KG1 (cell line): ENCODE data around the gene PTPRA.
"Not testable (repeated sequence)": the region's sequence is repeated elsewhere in the genome, so short reads cannot be mapped to it uniquely, and the experiment has no call there.

ENCODE experiments used
- DNase-seq: peaks from one replicate; lab custom pipeline; 2025; lab: John Stamatoyannopoulos, UW

Gene PTPRA

DNA sequence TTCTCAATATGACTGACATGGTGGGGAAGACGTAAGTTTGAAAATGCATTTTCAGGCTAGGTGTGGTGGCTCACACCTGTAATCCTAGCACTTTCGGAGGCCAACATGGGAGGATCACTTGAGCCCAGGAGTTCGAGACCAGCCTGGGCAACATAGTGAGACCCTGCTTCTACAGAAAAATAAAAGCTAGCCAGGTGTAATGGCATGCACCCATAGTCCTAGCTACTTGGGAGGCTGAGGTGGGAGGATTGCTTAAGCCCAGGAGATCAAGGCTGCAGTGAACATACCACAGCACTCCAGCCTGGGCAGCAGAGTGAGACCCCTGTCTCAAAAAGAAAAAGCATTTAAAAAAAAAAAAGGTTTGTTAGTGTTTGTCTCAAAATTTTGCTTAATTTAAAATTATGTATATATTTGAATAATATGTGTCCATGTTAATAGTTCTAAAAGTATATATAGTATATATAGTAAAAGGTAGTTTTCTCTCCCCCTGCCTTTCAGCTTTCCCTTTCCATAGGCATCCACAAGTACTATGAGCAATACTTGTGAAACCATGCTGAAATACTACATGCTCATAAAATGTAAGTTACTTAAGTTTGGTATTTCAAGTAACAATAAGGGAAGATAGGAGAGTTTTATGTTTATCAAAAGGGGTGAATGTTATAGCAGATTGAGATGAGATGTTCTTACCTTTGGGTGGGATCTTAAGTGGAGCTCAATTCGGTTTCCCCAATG is 15.1 kb downstream of the PTPRA start:
- DNase-seq, result no peak

DNA sequence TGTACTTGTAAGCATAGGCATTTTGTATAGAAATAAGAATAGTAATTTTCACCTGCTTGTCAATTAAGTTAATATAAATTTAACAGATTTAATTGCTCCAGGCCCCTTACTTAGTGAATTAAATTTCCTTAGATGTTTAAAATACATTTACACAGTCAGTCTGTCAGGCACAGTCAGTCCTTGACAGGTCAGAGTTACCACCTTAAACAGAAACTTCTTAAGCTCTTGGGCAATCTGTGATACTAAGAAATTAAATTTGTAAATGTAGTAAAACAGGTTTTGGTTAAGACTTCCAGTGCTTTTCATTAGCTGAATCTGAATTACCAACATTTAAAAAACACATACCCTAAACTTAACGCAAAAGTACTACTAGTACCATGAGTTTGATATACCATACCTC is 15.9 kb downstream of the PTPRA start:
- DNase-seq, result no peak

DNA sequence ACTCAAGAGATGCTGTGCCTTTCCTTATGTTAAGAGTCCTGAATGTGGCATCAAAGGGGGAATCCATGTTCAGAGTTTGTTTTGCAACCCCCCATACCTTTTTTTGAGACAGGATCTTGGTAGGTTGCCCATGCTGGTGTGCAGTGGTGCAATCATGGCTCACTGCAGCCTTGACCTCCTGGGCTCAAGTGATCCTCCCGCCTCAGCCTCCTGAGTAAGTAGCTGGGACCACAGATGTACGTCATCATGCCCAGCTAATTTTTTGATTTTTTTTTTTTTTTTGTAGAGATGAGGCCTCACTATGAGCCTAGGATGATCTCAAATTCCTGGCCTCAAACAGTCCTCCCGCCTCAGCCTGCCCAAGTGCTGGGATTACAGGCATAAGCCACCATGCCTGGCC is 16.5 kb downstream of the PTPRA start:
- no peak for DNase-seq

DNA sequence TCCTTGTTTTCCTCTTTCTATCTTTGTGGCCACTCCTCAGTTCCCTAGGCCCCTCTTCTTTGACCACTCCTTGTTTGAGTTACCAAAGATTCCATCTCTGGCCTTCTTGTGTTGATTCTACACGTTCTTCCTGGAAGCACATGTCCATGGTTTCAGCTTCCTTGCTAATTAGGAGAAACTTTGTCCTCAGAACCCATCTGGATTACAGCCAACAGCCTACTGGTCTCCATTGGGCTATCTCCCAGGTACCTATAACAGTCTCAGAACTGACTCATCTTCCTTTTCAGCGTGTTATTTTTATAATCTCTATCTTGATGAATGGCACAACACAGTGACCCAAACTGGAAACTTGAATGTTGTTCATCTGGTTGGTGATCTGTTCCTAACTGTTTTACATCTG is 17.5 kb downstream of the PTPRA start:
- DNase-seq, result no peak

DNA sequence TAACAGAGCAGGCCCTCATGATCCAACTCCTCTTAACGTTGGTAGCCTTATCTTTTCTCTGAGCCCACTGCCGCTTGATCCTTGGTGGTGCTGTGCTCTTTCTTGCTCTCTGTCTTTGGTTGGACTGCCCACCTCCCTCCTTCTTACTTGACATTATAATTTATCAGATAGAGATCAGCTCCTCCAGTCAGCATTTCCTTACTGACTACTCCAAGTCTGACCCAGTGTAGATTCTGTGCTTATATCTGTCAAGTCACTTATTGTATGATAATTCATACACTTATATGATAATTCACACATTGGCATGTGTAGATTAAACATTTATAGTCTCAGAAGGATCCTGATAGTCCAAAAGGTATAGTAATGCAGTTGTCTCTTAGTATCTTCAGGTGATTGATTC is 18.1 kb downstream of the PTPRA start:
- no peak for DNase-seq

DNA sequence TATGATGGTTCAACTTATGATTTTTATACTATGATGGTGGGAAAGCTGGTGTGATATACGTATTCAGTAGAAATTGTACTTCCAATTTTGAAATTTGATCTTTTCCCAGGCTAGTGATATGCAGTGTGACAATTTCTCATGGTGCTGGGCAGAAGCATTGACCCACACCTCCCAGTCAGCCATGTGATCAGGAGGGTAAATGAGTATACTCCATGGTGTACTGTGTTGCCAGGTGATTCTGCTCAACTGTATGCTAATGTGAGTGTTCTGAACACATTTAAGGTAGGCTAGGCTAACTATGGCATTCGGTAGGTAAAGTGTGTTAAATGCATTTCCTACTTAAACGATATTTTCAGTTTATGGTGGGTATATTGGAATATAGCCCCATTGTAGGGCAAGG is 19.1 kb downstream of the PTPRA start:
- no peak for DNase-seq

DNA sequence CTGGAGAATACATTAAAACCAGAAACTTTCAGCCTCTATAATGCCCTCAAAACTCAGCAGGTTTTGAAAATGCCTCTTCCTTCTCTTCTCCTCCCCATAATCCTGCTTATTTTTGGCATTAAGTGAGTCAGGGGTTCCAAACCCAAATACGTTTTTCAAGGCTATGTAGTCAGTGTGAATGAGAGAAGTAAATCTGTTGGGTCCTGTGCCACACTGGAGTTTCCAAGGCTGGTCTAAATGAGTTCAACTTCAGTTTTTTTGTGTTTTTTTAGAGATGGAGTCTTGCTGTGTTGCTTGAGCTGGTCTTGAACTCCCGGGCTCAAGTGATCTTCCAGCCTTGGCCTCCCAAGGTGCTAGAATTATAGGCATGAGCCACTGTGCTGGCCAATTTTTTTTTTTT is 20.9 kb downstream of the PTPRA start:
- no peak for DNase-seq

DNA sequence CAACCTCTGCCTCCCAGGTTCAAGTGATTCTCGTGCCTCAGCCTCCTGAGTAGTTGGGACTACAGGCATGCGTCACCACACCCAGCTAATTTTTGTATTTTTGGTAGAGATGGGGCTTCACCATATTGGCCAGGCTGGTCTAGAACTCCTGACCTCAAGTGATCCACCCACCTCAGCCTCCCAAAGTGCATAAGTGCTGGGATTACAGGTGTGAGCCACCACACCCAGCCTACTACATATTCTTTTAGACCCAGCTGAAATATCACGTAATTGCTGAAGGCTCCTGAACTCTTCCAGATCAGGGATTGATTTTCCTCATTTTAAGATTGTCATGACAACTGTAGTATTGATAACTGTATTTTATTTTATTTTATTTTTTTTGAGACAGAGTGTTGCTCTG is 21.9 kb downstream of the PTPRA start:
- not testable (repeated sequence) for DNase-seq

DNA sequence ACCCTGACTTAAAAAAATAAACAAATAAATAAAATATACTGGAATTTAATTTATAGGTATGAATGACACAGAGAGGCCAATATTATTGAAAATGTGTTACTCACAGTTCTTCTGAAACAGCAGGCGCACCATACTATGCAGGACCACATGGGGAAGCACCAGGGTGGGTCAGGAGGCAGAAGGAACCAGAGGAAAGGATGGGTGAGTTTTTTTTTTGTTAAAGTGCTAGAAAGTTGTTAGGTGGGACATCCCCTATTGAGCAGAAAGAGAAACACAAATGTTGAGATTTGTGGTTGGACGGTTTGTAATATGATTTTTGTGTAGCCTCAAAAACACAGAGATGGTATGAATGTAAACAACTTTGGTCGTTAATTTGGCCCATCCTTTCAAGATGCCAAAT is 26.0 kb downstream of the PTPRA start:
- DNase-seq, result no peak

DNA sequence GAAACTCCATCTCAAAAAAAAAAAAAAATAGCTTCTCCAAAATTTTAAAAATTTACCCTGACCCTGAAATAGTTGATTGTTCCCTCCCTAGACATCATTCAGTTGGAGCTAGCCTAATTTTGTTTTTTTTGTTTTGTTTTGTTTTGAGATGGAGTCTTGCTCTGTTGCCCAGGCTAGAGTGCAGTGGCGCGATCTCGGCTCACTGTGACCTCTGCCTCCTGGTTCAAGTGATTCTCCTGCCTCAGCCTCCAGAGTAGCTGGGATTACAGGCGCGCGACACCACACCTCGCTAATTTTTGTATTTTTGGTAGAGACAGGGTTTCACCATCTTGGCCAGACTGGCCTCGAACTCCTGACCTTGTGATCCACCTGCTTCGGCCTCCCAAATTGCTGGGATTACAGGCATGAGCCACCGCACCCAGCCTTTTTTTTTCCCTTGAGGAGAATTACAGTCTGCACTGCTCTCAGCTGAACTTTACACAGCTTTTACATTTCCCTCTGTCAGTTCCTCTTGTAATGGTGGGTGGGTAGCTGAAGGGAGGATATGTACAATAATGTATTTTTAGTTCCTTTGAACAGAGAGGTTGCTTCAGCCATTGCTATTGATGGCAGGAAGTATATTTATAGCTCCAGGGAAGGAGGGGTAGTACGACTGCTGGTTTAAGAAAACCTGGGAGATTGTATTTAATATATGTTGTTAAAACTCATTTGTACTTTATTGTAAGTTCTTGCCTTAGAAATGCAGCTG is 27.7 kb downstream of the PTPRA start:
- peak; percentile 11 for DNase-seq

DNA sequence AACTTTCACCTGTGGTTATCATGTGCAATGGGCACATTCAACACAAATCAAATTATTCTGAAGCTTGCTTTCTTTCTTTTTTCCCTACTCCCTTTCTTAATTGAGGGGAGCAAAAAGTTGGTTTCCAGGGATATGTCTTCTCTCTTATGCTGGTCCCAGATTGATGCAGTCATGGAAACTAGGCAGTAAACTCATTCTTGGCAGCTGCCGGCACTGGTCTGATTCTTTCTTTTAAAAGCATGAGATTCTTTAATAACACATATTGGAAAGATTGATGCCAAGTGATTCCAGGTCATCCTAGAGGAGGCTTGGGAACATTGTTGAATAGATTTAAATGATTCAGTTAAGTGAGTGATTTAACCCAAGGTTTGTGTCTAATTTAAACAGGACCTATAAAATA is 29.0 kb downstream of the PTPRA start:
- DNase-seq, result no peak

DNA sequence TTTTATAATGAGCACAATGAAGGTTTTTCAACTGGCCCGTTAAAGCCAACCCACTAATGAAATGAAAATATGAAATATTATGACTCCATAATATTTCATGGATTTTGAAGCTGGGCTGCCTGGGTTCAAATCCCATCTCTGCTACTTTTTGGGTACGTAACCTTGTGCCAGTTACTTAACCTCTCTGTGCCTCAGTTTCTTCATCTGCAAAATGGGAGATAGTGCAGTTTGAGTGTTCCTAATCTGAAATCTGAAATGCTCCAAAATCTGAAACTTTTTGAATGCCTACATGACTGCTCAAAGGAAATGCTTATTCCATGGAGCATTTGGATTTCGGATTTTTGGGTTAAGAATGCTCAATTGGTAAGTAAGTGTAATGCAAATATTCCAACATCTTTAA is 29.5 kb downstream of the PTPRA start:
- no peak for DNase-seq

DNA sequence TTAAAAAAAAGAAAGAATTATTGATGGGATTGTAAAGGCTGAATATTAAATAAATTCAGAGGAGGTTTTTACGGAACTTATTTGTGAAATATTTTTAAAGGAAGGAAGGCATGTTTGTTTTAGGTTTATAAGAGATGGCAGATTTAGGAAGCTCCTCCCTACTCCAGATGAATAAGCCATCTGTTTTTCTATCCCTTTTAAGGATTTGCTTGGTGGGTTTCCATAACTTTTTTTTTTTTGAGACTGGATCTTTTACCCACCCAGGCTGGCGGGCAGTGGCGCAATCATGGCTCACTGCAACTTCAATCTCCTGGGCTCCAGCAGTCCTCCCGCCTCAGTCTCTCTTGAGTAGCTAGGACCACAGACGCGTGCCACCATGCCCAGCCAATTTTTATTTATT is 30.4 kb downstream of the PTPRA start:
- no peak for DNase-seq

DNA sequence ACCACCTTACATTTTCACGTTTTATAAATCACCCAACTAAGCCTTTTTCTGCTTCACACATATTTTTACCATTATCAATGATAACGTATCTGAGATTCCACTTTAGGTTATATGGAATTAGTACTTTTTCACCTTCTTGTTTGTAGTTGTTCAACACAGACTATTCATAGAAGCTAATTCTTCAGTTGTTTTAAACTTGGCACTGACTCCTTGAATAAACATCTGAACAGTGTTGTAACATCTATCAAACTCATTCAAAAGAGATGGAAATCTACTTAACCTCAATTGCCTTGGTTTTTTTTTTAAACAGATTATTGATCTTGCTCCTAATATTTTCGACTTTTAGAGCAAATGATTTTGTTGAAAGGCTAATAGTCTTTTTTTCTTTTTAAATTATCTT is 34.2 kb downstream of the PTPRA start:
- no peak for DNase-seq

DNA sequence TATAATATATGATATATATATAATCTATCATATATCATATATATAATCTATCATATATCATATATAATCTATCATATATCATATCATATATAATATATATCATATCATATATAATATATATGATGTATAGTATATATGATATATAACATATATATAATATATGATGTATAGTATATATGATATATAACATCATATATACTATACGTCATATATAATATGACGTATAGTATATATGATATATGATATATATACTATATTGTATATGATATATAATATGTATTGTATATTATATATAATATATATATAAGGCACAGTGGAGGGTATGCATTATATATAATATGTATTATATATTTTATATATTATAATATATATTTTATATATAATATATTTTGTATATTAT is 36.7 kb downstream of the PTPRA start:
- DNase-seq, result no peak

DNA sequence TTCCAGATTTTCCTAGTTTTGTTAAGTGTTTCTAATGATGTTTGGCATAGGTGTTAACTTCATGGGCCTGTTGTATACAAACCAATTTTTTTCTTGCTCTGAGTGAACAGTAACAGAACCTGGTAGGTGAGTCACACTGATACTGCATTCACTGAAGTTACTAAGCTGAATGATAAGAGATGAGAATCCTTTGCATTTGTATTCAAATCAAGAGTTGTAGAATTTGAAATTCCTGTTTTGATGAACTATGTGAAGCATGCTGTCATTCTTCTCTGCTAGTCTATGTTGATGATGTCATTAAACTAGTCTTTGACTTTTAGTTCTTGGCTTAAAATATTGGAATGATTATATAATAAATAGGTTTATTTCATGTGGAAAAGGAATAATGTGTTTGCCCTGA is 37.9 kb downstream of the PTPRA start:
- no peak for DNase-seq

DNA sequence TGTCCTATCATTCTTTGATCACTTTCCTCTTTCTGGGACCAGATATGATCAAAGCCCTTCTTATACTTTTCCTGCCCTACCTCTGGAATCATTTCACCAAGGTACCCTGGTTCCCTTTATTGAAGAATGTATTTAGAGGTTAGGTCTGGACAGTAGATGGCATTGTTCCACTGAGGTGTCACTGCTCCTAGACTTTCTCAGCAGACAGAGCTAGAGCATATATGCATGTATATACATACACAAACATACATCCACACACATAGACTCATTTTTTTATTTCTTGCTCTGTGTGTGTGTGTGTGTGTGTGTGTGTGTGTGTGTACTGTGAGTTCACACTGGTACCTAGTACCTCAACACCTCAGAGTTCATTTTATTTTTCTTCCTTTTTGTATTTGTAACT is 40.9 kb downstream of the PTPRA start:
- no peak for DNase-seq

DNA sequence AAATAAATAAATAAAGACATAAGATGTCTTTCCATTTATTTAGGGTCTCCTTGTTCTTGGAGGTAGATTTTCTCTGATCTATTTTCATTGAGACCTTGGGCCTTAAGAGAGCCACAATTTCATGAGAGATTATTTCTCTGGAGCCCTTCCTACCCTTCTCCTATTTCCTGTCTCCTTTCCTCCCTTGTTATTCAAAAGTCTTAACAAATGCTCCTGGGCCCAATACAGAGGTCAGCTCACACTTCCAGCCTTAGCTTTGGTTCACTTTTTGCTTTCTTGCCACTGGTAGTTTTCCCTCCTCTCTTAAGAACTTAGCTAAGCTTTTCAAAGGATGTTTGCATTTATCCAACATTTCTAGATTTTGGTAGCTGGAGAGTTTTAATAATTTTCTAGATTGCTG is 44.0 kb downstream of the PTPRA start:
- no peak for DNase-seq

DNA sequence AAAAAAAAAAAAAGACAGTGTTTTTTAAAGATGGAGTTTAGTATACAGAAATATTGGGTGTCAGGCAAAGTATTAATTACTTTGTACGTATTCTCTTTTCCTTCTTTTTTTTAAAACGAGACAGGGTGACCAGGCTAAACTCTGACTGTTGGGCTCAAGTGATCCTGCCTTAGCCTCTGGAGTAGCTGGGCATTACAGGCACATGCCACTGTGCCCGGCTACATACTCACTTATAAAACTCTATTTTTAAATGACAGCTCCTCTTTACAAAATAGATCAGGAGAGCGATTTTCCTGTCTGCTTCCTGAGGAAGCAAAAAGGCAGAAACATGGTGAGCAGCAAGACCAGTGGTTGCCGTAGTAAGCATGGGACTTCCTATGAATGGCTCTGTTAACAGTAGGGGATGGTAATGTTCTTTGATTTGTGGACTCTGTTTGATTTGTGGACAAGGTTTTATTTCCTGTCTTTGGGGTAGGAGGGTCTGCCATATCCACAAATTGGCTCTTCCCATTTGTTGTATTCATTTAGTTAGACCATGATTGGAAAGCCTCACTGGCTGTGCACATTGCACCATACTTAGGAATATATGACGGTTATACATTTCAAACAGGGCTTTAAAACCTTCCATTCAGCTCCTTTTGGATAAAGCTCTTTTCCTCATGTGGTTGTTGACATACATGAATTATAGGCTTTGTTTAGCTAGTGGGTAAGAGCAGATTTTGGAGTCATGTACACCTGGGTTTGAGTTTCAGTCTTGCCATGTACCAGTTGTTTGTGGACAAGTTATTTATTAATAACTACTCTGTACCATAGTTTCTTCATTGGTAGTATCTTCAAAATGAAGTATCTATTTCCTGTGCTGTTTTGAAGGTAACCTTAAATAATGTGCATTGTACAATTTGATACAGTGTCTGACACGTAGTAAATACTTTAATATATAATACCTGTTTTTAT is 45.1 kb downstream of the PTPRA start:
- DNase-seq, result no peak

DNA sequence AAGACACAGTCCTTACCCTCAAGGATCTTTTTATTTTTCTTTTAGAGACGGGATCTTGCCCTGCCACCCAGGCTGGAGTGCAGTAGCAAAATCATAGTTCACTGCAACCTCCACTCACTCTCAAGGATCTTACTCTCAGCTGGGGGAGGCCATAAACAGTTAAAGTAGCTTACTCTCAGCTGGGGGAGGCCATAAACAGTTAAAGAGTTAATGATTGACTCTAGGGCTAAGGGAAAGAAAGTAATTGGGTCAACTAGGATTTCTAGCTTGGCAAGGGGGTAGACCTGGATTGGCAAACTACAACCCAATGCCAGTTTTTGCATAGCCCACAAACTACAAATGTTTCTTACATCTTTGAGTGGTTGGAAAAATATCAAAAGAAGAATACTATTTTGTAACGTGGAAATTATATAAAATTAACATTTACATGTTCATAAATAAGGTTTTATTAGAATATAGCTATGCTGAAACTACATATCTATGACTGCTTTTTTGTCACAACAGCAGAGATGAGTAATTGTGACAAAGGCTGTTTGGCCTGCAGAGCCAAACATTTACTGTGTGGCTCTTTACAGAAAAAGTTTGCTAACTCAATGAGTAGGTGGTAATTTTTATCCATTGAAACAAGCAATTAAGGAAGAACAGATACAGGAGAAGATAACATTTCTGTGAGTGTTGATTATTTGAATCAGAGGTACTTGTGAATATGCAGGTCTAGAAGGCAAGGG is 46.4 kb downstream of the PTPRA start:
- no peak for DNase-seq

DNA sequence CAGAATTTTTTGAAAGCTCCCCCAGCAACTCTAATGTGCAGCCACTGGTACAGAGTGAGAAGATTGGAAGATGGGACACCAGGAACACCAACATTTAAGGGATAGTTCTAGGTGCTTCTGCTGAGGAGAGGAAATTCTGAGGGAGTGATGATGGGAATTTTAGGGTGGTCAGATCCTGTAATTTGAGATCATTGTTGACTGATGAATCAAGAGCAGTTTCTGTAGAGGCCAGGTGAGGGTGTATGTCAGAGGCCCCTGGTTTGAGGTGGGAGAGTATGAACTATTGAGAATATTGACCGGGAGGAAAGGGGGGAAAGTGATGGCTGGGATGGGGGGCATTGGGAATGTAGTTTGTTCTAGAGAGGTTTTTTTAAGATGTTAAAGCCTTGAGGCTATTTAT is 47.2 kb downstream of the PTPRA start:
- DNase-seq, result no peak

DNA sequence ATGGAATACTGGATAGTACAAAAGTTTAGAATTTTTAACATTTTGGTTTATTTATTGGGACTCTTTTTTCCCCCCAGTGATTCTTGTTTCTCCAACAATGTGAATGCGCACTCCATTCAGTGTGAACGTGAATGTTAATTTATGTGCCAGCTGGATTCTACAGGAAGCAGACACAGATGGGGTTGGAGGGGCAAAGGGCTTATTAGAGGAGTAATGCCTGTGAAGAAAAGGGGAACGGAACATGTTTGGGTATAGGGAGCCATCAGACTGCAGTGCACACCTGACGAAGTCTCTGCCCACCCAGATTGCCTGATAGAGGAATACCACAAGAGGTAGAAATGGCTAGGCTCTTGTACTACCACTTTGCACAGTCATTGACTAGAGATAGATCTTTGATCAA is 48.2 kb downstream of the PTPRA start:
- DNase-seq, result no peak
